ENCODE measurements around the gene PARVA.
"Not testable (repeated sequence)": the region's sequence is repeated elsewhere in the genome, so short reads cannot be mapped to it uniquely, and the experiment has no call there.

PARVA gene

DNA sequence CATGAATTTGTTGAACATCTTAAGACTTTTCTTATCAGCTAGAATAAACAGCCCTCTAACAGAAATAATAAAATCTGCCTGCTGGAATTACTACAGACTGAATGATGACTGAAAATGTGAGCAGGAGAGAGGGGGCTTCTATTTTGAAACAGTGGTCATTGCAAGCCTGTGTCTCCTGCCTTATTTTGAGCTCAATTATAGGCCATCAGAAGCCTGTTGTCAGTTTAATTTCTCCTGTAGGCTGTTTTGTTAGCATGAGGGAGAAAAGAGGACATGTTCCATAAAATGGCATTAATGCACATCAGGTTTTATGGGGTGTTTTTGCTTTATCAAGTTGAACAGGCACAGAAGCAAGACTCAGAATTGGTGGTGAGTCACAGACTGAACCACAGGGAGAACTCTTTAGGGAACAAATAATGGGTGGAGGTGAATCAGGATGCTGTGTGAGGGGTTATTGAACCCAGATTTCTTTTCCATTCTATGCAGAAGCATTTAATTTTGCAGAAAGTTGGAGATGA, 129.1 kb downstream of the PARVA start:
- no peak for DNase-seq

DNA sequence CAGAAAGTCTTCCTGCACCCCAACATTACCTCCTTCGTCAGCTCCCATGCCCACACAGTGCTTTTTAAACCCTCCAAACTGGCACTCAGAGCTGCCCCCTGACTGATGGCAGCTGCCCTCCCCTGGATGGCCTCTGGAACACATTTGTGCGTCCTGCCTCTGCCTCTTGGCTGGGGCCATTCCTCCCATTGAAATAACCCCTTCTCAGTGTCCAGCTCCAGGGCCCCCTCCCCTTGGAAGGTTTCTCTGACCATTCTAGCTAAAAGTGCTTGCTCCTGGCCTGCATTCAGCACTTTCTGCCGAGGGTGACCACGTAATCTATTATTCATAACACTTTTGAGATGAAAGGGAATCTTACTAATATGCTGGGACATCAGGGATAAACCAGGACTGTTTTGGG, 130.0 kb downstream of the PARVA start:
- no peak for DNase-seq

DNA sequence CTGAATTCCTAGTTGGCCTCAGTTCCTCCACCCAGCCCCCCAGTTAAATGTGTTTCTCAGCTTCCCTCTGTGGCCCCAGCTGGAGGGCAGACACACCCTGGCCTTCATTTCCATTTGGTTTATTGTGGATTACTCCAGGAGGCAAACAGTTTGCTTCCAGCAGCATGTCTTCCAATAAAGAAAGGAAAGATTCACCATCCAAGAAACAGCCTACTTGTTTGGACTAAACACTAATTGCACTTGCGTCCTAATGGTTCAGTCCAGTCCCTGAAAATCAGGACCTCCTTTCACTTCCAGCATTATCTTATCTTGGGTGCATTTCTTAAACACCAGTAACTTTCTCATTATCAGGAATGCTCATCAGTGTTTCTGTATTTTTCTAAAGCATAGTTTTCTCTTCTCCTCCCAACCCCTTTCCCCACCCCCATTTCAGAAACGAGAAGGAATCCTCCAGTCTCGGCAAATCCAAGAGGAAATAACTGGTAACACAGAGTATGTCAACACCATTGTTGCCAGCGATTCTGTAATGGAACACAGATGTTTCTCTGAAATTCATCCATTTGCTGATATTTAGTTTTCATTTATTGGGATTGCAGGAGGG, 130.9 kb downstream of the PARVA start:
- no peak for DNase-seq

DNA sequence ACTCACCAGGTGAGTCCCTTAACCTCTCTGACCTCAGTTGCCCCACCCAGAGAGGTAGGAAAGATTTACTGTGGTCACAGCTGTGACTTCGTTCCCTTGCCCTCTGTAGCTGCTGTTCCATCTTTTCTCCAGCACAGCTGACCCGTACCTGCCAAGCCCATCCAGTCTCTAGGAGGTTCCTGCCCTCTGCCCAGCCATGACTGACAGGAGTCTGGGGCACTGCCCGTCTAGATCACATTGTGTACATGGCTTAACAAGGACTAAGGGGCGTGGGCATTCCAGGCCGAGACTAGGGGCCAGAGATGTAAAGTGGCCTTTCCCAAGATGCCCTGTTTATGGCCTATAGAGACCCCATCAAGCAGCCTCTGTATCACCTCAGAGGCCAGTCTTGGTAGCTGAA, 132.0 kb downstream of the PARVA start:
- no peak for DNase-seq

DNA sequence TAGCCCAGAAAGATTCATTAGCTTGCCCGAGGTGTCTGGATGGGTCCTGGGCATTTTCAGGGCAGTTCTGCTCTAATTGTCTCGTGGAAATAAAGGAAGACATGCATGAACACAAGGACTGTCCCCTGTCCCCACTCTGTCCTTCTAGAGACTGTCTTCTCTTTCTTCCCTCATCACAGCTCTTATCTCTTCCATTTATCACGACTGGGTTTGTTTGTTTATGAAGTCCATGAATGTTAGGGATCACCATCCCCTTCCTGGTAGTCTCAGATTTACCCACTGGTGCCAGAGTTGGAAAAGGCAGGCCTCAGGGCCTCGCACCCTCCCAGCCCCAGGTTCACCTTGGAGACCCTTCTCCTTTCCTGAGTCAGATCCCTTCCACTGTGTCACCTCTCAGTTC, 134.8 kb downstream of the PARVA start:
- DNase-seq: no peak

DNA sequence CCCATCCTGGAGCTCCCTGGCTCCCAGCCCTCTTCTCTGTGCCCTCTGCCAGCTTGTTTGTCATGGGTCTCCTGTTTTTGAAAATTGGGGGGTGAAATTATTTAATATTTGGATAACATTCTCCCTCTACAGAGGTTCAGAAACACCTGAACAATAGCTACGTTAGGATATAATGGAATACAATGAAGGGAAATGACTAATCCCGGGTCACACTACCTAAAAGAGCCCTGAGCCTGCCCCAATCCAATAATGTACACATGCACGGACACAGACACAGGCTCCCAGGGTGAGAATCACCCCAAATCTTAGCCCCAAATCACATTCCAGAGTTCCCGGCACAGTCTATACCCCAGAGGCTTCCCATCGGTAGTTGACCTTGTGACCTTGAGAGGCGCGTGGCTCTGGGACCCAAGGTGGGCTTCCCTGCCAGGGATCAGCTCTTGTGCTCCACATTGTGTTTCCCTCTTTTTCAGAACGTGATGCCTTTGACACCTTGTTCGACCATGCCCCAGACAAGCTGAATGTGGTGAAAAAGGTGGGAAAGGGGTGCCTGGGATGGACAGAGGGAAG, 135.5 kb downstream of the PARVA start:
- no peak for DNase-seq

DNA sequence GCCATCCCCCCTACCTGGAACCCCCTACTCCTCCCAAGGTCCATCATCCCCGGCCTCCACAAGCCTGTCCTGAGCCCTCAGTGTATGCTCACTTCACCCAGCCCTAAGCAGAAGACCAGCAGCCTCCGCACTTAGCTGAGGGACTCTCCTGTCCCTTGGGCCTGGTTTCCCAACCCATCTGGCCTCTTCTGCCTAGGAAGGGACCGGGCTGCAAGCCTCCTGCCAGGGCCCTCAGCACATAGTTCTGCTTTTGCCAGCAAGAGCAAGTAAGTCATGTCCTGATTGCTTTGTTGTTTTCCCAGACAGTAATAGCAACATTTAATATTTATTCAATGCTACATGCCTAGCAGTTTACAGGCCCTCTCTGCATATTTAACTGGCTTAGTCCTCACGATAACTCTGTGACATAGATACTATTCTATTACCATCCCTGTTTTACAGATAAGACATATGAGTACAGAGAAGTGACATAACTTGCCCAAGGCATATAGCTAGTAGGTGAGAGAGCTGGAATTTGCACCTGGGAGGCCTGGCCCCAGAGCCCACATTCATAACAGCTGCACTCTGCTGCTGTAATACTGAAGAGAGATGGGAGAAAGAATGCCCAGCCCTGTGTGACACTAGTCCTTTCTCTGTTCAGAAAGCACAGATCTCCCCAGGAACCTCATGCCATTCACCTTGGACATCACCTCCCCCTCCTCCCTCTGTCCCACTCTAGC, 139.2 kb downstream of the PARVA start:
- DNase-seq: no peak

DNA sequence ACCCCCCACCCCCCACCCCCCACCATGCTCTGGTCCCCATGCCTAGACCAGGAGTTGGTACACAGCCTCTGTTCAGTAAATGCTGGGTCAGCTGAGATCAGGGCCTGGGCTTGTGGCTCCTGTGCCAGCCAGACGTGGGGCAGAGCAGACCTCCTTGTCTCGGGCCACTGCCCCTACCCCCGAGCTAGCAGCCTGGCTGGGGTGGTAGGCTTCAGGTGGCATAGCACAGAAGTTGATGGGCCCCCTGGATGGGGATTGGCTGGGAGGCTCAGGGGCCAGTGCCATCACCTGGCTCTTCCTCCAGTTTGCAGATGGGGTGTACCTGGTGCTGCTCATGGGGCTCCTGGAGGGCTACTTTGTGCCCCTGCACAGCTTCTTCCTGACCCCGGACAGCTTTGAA, 139.9 kb downstream of the PARVA start:
- DNase-seq: no peak

DNA sequence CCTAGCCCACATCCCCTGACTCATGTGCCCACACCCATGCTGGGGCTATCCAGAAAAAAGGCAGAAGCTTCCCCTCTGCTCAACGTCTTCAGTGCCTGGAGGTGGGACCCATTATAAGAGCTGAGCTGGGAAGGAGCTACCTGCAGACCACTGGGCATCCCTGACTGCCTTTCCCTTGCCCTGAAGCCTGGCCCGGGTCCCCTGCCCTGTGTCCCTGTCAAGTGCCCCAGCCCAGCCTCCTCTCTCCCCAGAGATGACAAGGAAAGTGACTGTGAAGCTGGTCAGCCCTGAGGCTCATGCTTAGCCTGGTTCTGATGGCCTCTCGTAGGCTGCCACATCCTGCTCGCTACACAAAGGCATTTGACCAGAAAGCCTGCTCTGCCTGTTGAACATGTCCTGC, 140.4 kb downstream of the PARVA start:
- DNase-seq: no peak

DNA sequence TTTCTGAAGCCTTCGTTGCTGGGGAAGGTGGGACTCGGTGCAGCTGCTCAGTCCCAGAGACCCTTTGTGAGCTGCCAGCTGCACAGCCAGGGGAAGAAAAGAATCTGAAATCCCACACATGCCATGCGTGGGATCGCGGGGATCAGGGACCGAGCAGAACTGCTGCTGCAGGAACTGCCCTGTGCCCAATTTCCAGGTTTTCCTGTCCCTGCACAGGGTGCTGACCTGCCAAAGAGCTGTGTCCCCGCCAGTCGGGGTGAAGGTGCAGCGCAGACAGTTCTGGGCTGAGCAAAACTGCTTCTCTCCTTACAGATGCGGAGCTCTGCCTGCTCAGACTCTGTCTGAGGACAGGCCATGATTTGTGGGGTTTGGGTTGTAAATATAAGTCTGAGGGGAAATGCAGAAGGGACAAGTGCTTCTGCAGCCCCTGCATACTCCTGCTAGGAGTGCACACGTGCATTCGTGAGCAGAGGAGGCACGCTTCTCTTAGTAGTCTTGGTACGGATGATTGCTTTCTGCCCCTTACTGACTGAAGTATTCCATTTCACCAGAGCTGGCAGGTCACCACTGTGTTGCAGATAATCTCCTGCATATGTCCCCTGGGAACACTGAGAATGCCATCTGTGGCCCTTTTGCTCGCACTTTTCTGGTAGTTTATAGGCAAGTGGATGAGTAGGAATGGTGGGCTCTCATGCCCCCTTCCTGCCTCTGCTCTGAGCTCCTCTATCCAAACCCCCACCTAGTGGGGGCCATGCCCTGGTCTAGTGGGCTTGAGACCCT, 141.4 kb downstream of the PARVA start:
- DNase-seq: no peak

DNA sequence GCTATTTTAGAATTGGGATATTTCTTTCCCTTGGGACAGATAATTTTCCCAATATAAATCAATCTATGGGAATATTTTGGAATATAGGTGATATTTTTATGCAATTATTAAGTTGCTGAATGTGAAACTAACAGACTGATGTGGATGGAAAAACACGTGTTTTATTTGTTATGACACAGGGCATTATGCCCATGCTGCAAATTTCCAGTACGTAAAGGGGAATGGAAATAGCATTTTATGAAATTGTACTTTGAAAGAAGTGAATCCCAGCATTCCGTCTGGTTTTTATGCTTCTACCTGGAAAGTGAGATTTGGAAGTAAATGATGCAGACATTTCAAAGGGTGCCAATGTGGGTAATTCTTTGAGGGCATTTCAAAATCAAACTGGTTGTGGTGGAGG, 142.7 kb downstream of the PARVA start:
- no peak for DNase-seq

DNA sequence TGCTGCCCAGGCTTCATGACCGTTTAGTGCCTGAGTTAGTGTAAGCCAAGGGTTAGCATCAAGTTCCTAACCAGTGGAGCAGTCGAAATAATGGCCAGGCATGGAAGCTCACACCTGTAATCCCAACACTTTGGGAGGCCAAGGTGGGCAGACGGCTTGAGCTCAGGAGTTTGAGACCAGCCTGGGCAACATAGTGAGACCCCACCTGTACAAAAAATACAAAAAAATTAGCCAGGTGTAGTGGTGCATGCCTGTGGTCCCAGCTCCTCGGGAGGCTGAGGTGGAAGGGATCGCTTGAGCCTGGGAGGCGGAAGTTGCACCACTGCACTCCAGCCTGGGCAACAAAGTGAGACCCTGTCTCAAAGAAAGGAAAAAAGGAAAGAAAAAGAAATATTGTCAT, 143.2 kb downstream of the PARVA start:
- DNase-seq: not testable (repeated sequence)

DNA sequence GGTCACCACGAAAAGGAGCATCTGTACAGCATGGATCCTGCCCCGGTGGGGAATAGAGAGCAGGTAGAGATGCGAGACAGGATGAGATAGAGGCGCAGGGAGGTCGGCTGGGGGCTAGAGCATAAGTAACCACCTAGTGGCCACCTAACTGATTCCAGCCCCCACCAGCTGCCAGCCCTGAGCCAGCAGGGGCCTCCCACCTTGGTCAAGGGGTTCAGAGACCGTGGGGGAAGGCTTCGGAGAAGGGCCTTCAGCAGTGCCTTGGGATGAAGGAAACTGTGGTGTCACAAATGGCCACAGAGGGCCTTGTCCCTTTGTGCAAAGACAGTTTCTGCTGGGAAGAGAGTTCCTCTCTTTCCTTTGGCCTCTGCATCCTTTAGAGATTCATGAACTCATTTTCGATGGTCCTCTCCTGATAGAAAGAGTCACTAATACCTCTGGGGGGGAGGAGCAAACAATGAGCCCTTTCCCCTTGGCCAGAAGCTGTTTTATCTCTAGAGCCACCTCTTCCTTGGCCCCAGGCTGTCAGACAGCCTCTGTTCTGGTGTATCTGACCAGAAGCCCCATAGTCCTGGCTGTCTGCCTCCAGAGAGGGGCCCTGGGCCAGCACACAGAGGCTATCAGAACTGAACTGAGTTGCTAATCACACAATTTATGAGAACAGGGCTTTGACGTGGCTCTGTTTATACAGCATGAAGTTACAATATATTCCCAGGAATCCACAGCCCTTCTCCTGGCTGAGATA, 146.0 kb downstream of the PARVA start:
- no peak for DNase-seq

DNA sequence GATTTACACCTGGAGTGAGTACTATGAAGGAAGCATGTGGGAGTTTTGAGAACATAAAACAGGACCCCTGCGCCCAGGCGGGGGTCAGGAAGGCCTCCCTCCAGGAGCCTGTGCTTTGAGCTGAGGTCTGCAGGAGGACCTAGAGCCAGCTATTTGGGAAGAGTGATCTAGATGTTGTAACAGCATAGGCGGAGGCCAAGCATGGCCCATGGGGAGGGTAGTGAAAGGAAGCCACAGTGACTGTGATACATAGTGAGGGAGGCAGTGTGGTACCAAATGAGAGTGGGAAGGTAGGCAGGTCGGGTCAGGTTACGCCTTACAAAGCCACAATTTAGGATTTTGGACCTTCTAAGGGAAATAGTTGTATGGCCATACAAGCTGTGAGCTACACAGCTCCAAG, 147.5 kb downstream of the PARVA start:
- DNase-seq: no peak

DNA sequence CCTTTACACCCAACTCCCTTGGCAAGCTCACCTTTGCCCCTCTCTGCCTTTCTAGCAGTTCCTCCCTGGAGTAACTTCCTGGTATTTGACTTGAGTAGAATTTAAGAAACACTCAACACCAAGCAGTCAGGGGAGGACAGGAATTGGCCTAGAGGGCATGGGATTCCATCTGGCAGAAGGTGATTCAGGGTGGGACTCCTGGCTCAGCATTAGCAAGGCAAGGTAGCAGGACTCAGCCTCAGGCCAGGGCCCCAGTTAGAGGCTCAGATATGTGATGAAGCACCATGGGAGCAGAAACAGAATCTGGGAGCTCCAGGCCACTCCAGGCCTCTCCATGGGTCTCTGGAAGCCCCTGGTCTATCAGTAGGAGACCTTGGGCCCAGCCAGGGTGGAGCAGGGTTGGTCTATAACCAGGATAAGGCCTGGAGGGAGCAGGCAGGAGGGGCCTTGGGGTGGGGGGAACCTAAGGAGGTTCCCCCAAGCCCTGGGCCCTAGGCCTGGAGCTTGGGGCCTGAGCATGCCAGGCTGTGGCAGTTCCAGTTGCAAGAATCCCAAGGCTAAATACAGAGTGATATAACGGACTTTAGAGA, 148.2 kb downstream of the PARVA start:
- no peak for DNase-seq

DNA sequence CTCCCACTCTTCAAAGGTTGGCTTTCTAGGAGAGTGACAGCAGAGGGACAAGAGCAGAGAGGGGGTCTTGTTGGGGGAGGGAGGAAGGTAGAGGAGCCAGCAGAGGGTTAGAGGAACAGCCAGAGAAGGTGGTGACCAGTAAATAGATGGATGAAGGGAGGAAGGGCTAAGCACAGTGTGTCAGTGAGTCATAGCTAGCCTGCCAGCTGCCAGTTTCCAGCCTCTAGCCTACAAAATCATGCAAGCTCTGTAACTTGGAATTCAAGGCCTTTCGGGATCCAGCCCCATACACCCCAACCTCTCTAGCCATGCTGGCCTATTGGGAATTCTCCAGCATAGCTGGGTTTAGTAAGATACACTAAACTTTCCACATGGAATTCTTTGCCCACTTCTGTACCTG, 149.4 kb downstream of the PARVA start:
- no peak for DNase-seq

DNA sequence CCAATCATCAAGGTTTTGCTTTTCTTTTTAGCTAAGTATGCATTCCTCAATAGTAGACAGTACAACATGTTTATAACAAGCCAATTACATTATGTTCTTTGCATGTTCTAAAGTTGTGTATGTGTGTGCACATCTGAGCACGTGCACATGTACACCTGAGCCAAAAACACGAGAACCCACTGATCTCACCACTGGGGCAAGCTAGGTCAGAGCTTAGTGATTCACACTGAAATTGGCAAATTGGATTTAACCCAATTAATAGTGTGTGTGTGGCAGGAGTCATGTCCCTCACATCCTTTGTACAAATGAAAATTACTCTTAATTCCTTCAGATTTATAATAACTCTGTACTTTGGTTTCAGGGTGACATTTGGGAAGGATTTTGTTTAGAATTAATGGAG, 151.1 kb downstream of the PARVA start:
- no peak for DNase-seq

DNA sequence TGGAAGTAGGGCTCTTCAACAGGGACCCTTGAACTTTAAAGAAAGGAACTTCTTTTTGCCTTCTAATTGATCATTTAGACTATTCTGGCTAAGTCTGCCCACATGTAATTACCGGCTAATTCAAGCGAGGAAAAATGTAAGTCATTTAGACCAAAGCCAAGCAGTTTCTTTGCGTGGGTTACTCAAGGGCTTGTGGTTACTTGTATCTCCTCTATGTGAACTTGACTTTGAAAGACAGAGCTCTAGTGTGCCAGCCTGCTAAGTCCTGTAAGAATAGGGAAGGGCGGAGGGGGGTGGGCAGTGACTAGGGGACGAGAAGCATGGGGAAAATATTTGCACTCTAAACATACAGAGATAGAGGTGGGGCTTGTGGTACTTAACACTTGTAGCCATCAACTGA, 151.7 kb downstream of the PARVA start:
- no peak for DNase-seq

DNA sequence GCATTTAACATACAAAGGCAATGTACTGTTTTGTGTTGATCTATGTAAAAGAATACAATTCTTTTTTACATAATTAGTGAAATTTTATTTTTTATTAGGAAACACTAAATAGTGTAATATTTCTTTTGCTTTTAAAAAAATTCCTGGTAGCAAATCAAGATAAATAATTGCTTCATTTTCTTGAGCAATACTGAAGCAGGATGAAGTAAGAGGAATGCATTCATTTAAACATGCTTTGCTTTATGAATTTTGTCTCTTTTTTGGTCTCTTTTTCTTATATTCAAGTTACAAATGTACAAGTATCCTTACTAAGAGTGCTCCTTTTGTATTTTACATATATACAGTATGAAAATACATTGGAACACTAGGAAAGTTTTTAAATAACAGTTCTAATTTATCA, 152.4 kb downstream of the PARVA start:
- DNase-seq: no peak

DNA sequence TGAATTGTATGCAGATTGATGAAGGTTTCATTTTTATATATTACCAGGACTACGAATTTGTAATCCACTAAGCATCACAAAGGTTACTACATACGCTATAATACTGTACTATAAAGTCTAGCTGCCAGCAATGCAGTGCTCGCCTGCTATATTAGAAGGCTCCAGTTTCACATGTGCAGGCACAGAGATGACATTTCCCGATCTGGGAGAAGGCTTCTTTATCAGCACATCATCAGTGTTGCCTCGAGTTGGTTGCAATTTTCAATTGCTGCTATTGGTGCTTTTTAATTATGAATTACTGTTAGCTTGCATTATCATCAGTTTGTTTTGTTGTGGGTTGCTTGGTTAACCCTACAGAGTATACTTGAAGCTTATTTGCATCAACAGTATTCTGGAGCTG, 153.6 kb downstream of the PARVA start:
- DNase-seq: no peak

DNA sequence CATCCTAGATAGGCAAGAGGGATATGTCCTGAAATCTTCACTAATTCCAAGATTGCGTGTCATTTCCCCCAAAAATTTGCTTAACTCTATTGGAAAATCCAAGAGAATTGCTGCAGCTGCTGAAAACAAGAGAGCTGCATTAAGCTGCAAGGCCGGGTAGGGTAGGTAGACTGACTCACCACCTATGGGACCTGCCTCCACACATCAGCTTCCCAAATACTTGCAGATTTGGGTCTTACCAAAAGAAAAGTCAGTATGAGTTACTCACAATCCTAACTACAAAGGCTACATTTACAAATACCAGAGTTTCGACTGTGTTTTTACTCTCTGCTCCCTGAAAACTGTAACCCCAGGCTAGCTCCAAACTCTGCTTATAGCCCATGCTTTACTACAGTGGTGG, 154.3 kb downstream of the PARVA start:
- DNase-seq: no peak

DNA sequence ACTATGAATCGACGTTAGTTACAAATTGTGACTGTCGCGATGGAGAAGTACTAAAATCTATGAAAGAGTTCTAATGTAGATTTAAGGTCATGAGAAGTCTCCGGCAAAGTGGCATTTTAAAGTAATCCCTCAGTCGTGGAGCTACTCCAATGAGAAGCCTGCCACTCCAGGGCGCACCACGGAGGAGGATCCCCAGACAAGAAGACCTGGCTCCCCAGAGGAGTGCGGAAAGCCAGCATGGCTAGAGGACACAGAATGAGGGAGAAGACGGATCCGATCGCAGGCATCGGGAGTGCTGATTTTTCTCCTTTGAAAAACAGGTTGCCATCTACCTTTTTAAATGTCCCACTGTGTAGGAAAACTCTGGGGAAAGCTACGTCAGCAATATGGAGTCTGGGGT, 155.2 kb downstream of the PARVA start:
- no peak for DNase-seq

DNA sequence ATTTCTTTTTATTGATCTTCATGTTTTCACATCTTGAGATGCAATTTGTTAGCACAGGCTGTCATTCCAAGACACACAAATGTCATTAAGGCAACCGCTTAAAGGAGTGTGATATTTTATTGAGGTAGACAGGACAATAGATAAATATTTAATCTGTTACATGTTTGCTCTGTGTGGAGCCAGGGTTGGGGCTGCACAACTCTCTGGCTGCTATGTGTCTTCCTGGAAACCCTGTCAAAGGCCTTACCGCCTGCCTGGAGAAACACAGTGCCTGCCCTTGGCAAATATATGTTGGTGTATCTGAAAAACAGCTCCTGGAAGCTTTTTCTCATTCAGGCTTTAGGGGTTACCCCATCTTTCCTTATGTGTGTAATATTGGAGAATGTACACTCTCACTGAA, 157.2 kb downstream of the PARVA start:
- no peak for DNase-seq

All from activated gamma-delta T cell (primary cell).